Tibial nerve (tissue), 4 donors: Measurements from ENCODE around the gene UBD.

ENCODE experiments used
- CTCF ChIP-seq, 5 experiments: fragments of 200-600 bp in 3 of 5; fragments of 450-650 bp in 2 of 5; sonication (generic) in 3 of 5; IDR thresholded peaks; one replicate each; pipeline ENCODE4 v1.5.1; 2016 to 2019; ENCODE audit warnings: antibody characterized with exemption in 5 of 5, mild to moderate bottlenecking in 3 of 5, moderate library complexity in 2 of 5
- EP300 ChIP-seq, 2 donors: sonication (generic); formaldehyde crosslinking; IDR thresholded peaks; one replicate each; pipeline ENCODE4 v1.6.1; 2017; ENCODE audit warnings: antibody characterized with exemption in 2 of 2, mild to moderate bottlenecking in 1 of 2
- POLR2A ChIP-seq, 2 donors: fragments of 450-650 bp; IDR thresholded peaks; one replicate each; pipeline ENCODE4 v1.6.1; 2017; ENCODE audit warnings: antibody characterized with exemption in 2 of 2, mild to moderate bottlenecking in 2 of 2, moderate library complexity in 2 of 2

- no peak for TF ChIP-seq CTCF (IDR thresholded peaks at IDR 0.05)
- TF ChIP-seq POLR2A (IDR thresholded peaks at IDR 0.05) = no peak
- no peak for TF ChIP-seq EP300 (IDR thresholded peaks at IDR 0.05)
These were observed 25.3 kb upstream of the UBD start, which contains the start of gene OR2H2 for GRCh38 chr6:29584821-29585220.
